ENCODE results near the gene THSD4. TPM values are rescaled to one million over a fixed set of nuclear protein-coding genes. Genes with fewer than 3 reads are reported as not detected.

The THSD4 gene
- polyA plus RNA-seq, 1 donor (not counting 4 experiments of a cell fraction or from before 2014, with no cell fraction given), result 24.5 TPM

GRCh38 chr15:71451130-71451529 is 335.9 kb downstream of the THSD4 start:
- Histone ChIP-seq H3K9me1 (ENCODE audit: control insufficient read depth, extremely low read depth, insufficient read depth, low read length) (no peaks in the 10 kb centered on the region), H3K4me1 (ENCODE audit: control insufficient read depth, extremely low read depth, insufficient read depth, low read length) (peaks cover 31% of the 10 kb centered on the region), H3K4me2 (ENCODE audit: control insufficient read depth, extremely low read depth, insufficient read depth, low read depth, low read length) (no peak overlapping the region), H3K27me3 (ENCODE audit: control insufficient read depth, extremely low read depth, insufficient read depth, low read length) (no peaks in the 10 kb centered on the region), H3K9me3 (ENCODE audit: control insufficient read depth, low read depth, low read length) (no peaks in the 10 kb centered on the region), H2AFZ (ENCODE audit: control insufficient read depth, low read length) (no peak overlapping the region), H3K9ac (ENCODE audit: control insufficient read depth, extremely low read depth, insufficient read depth, low read length) (no peak overlapping the region), H3K4me3 (ENCODE audit: control insufficient read depth in 2 of 3, extremely low read depth in 1 of 3, insufficient read depth in 2 of 3, low read depth in 1 of 3, low read length in 3 of 3) (no peak overlapping the region), H3K79me2 (ENCODE audit: control insufficient read depth, insufficient read depth, low read length) (peaks cover 4% of the 10 kb centered on the region), H3K27ac (ENCODE audit: control insufficient read depth, insufficient read depth, low read length) (no peak overlapping the region), H4K20me1 (ENCODE audit: control insufficient read depth, extremely low read depth, insufficient read depth, low read length) (no peaks in the 10 kb centered on the region), H3K36me3 (ENCODE audit: control insufficient read depth in 2 of 2, extremely low read depth in 1 of 2, insufficient read depth in 2 of 2, low read length in 2 of 2) (peaks cover 0 to 5% of the 10 kb centered on the region in 2 experiments)
- dilution Hi-C loops (cut with MboI; ENCODE audit: extremely low pct_ligation_motif_present, low sequenced_read_pairs), result no loop called here
- TF ChIP-seq EZH2 (IDR thresholded peaks at IDR 0.05; ENCODE audit: low read length) (no peak), CTCF (optimal IDR thresholded peaks at IDR 0.05 in 1 of 3, IDR thresholded peaks at IDR 0.05 in 1 of 3, conservative IDR thresholded peaks at IDR 0.05 in 1 of 3; ENCODE audit: extremely low read depth in 1 of 3, insufficient read depth in 2 of 3, low read length in 3 of 3) (no peak)
- DNase-seq (ENCODE audit: low read depth, low spot score) (no peak), FAIRE-seq (no peak)

GRCh38 chr15:71452893-71453292 is 337.6 kb downstream of the THSD4 start:
- TF ChIP-seq EZH2 (IDR thresholded peaks at IDR 0.05; ENCODE audit: low read length) (no peak), CTCF (optimal IDR thresholded peaks at IDR 0.05 in 1 of 3, IDR thresholded peaks at IDR 0.05 in 1 of 3, conservative IDR thresholded peaks at IDR 0.05 in 1 of 3; ENCODE audit: extremely low read depth in 1 of 3, insufficient read depth in 2 of 3, low read length in 3 of 3) (no peak)
- no peak overlapping the region for H3K27ac ChIP-seq (ENCODE audit: control insufficient read depth, insufficient read depth, low read length)
- no peak overlapping the region for H2AFZ ChIP-seq (ENCODE audit: control insufficient read depth, low read length)
- peaks cover 2% of the 10 kb centered on the region for H3K9me1 ChIP-seq (ENCODE audit: control insufficient read depth, extremely low read depth, insufficient read depth, low read length)
- no peaks in the 10 kb centered on the region for H3K27me3 ChIP-seq (ENCODE audit: control insufficient read depth, extremely low read depth, insufficient read depth, low read length)
- no peak overlapping the region for H3K9ac ChIP-seq (ENCODE audit: control insufficient read depth, extremely low read depth, insufficient read depth, low read length)
- FAIRE-seq, result no peak
- H3K9me3 ChIP-seq (ENCODE audit: control insufficient read depth, low read depth, low read length), result no peaks in the 10 kb centered on the region
- peaks cover 0 to 5% of the 10 kb centered on the region in 2 experiments for H3K36me3 ChIP-seq (ENCODE audit: control insufficient read depth in 2 of 2, extremely low read depth in 1 of 2, insufficient read depth in 2 of 2, low read length in 2 of 2)
- no peak overlapping the region for H3K4me3 ChIP-seq (ENCODE audit: control insufficient read depth in 2 of 3, extremely low read depth in 1 of 3, insufficient read depth in 2 of 3, low read depth in 1 of 3, low read length in 3 of 3)
- dilution Hi-C loops (cut with MboI; ENCODE audit: extremely low pct_ligation_motif_present, low sequenced_read_pairs), result no loop called here
- no peak for DNase-seq (ENCODE audit: low read depth, low spot score)
- peaks cover 20% of the 10 kb centered on the region for H3K4me1 ChIP-seq (ENCODE audit: control insufficient read depth, extremely low read depth, insufficient read depth, low read length)
- no peak overlapping the region for H3K4me2 ChIP-seq (ENCODE audit: control insufficient read depth, extremely low read depth, insufficient read depth, low read depth, low read length)
- H3K79me2 ChIP-seq (ENCODE audit: control insufficient read depth, insufficient read depth, low read length), result peaks cover 4% of the 10 kb centered on the region
- H4K20me1 ChIP-seq (ENCODE audit: control insufficient read depth, extremely low read depth, insufficient read depth, low read length), result no peaks in the 10 kb centered on the region
